Type B pancreatic cell (in vitro differentiated cells): ENCODE results near the gene SLC2A6. TPM values are rescaled to one million over a fixed set of nuclear protein-coding genes. Genes with fewer than 3 reads are reported as not detected.

ENCODE experiments used
- DNase-seq: peaks from one replicate; pipeline ENCODE4 v3.0.0; 2021; ENCODE audit warnings: mixed read lengths; ENCODE audit not compliant: unreplicated experiment; ENCODE audit errors: extremely low spot score
- H3K27ac Mint-ChIP-seq: 2 replicates; pipeline ENCODE4 v1.8.0; 2021; ENCODE audit warnings: mild to moderate bottlenecking, mixed read lengths
- H3K27me3 Mint-ChIP-seq: 2 replicates; pipeline ENCODE4 v1.8.0; 2021; ENCODE audit warnings: mixed read lengths
- H3K36me3 Mint-ChIP-seq: 2 replicates; pipeline ENCODE4 v1.8.0; 2021; ENCODE audit warnings: mixed read lengths
- H3K4me1 Mint-ChIP-seq: one replicate; pipeline ENCODE4 v1.8.0; 2021; ENCODE audit warnings: mixed read lengths; ENCODE audit not compliant: unreplicated experiment
- H3K4me3 Mint-ChIP-seq: 2 replicates; pipeline ENCODE4 v1.8.0; 2021; ENCODE audit warnings: mild to moderate bottlenecking, mixed read lengths
- H3K9me3 Mint-ChIP-seq: 2 replicates; pipeline ENCODE4 v1.8.0; 2021; ENCODE audit warnings: mixed read lengths
- CTCF ChIP-seq: fragments of 200-600 bp; sonication (generic); conservative IDR thresholded peaks from 2 replicates; pipeline ENCODE4 v1.5.0; 2021; ENCODE audit warnings: antibody characterized with exemption, mild to moderate bottlenecking
- total RNA-seq: library from RNA; stranded (reverse); gene quantifications from 2 replicates; pipeline ENCODE4 v1.2.1, GENCODE V29; 2021; ENCODE audit warnings: low replicate concordance

The SLC2A6 gene
- total RNA-seq, 1 donor from 2014 or later = 8.2 TPM

- no peaks in the 10 kb centered on the region for H3K9me3 Mint-ChIP-seq
- no peak overlapping the region for H3K4me3 Mint-ChIP-seq
- H3K27me3 Mint-ChIP-seq = peaks cover 15% of the 10 kb centered on the region
- TF ChIP-seq CTCF = no peak
- H3K36me3 Mint-ChIP-seq = no peaks in the 10 kb centered on the region
- no peak for DNase-seq
- H3K27ac Mint-ChIP-seq = no peak overlapping the region
- H3K4me1 Mint-ChIP-seq = peaks cover 33% of the 10 kb centered on the region
Observed at GRCh38 chr9:133521122-133522072, 42.5 kb upstream of the SLC2A6 start.

DNA sequence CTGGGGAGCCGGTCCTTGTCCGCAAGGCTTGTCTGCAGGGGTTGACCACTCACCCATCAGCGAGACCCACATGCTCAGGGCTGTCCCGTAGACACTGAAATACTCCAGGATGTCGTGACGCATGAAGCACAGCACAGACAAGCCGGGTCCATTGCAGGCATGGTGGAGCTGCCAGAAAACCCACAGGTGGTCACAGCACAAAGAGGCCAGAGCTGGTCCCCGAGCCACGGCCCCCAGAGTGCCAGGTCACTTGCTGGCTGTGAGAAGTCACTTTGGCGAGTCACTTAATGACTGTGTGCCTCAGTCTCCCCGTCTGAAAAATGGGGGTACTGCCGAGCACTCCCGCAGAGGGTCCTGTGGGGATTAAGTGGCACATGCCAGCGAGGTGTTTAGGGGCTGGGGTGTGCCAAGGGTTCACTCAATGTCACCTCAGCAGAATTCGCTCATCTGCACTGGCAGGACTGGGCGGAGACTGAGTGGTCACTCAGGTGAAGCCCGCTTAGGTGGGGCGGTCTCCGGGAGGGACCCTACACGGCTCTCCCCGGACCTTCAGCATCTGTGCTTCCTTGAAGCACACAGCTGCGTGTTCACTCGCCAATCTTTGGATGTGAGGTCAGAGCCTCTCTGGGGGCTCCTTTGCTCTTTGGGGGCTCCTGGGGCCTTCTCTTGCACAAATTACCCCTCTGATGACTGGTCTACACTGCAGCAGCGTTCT, 41.4 kb upstream of the SLC2A6 start:
- no peaks in the 10 kb centered on the region for H3K9me3 Mint-ChIP-seq
- TF ChIP-seq CTCF = no peak
- peaks cover 26% of the 10 kb centered on the region for H3K4me1 Mint-ChIP-seq

GRCh38 chr9:133519693-133520092, 40.8 kb upstream of the SLC2A6 start:
- Mint-ChIP-seq H3K4me3 (no peak overlapping the region), H3K27ac (no peak overlapping the region), H3K9me3 (no peaks in the 10 kb centered on the region), H3K36me3 (no peaks in the 10 kb centered on the region), H3K4me1 (peaks cover 26% of the 10 kb centered on the region), H3K27me3 (peaks cover 10% of the 10 kb centered on the region)
- no peak for TF ChIP-seq CTCF
- DNase-seq = no peak

More for the DNA sequence above, 41.4 kb upstream of the SLC2A6 start:
- Mint-ChIP-seq H3K36me3 (no peaks in the 10 kb centered on the region), H3K27ac (no peak overlapping the region), H3K4me3 (no peak overlapping the region), H3K27me3 (peaks cover 10% of the 10 kb centered on the region)
- no peak for DNase-seq

DNA sequence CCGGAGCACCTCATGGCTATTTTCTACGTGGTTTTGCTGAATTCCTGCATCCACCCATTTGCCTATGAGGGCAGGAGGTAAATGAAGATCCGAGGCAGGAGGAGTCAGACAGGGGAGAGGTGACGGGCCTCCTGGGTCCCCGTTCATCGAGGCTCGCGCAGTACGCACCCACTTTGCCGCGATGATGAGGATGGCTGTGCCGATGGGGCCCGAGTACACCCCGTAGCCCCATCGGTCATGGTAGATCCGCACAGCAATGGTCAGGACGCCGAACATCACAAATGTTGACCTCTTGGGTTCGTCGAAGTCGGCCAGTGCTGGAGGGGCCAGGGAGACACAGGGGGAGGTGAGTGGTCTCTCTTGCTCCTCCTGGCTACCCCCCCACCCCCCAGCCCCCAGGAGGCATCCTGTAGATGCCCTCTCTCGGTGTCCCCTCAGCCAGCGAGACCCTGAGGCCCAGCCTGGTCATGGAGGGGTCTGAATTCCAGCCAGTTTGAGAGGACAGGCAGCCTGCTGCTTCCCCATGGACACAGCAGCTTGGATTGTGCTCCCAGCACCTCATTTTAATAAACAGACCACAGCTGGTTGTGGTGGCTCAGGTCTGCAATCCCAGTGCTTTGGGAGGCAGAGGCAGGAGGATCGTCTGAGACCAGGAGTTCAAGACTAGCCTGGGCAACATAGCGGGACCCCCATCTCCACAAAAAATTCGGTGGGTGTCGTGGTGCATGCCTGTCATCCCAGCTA, 40.0 kb upstream of the SLC2A6 start:
- DNase-seq = no peak
- TF ChIP-seq CTCF = no peak
- Mint-ChIP-seq H3K4me1 (peaks cover 24% of the 10 kb centered on the region), H3K4me3 (no peak overlapping the region), H3K36me3 (no peaks in the 10 kb centered on the region), H3K27ac (no peak overlapping the region), H3K9me3 (no peaks in the 10 kb centered on the region), H3K27me3 (peaks cover 10% of the 10 kb centered on the region)

DNA sequence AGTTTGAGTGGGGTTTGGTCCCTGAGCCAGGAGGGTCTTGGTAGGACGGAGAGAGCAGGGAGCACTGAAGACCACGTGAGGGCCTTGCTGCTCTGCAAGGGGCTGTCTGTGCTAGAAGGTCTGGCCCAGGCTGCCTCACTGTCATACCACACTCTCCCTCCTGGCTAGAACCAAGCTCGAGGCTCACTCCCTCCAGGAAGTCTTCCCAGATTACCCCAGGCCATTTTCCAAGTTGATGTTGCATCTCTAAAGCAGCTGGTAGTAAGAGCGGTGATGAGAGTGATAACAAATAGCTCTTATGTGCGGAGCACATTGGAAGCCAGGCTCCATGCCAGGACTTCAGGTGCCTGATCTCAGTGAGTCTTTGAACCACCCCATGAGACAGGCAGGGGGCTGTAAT, 39.3 kb upstream of the SLC2A6 start:
- Mint-ChIP-seq H3K27ac (no peak overlapping the region), H3K9me3 (no peaks in the 10 kb centered on the region), H3K27me3 (peaks cover 4% of the 10 kb centered on the region), H3K4me1 (peaks cover 17% of the 10 kb centered on the region), H3K36me3 (no peaks in the 10 kb centered on the region), H3K4me3 (no peak overlapping the region)
- no peak for TF ChIP-seq CTCF
- DNase-seq = no peak
